GM12878 (cell line): ENCODE data around the gene TSC22D4. TPM values are rescaled to one million over a fixed set of nuclear protein-coding genes. Genes with fewer than 3 reads are reported as not detected.

Experiments used
- ATAC-seq: fragments of 200-7000 bp; cut with Tn5 transposase; 3 replicates; pipeline ENCODE4 v1.9.1; 2020; ENCODE audit warnings: mild to moderate bottlenecking, moderate library complexity
- BruUV-seq: library from RNA; stranded (reverse); fragments of 400-500 nt; replicated peaks from 2 replicates; lab custom pipeline; 2021; lab: Mats Ljungman, UMichigan
- CTCF ChIA-PET: fragments of 300-600 bp; sonication (Branson Sonifier 250); formaldehyde crosslinking; extraction: SDS; loops from one replicate; lab custom pipeline; 2021; ENCODE audit warnings: inconsistent platforms; lab: Yijun Ruan, JAX
- POLR2A ChIA-PET: fragments of 350-600 bp; formaldehyde crosslinking; extraction: SDS; loops from one replicate; lab custom pipeline; 2021; ENCODE audit warnings: inconsistent platforms; lab: Charles Lee
- RAD21 ChIA-PET: fragments of 300-600 bp; sonication (Branson Sonifier 250); formaldehyde crosslinking; loops from one replicate; lab custom pipeline; 2023; ENCODE audit warnings: antibody characterized with exemption; ENCODE audit not compliant: unreplicated experiment; lab: Charles Lee
- SMC1A ChIA-PET: fragments of 300-600 bp; sonication (Branson Sonifier 250); formaldehyde crosslinking; loops from one replicate; lab custom pipeline; 2023; ENCODE audit not compliant: unreplicated experiment, uncharacterized antibody; lab: Charles Lee
- DNase-seq: peaks from one replicate; pipeline ENCODE4 v3.0.0-alpha.2; 2011; ENCODE audit warnings: low read depth, low spot score
- FAIRE-seq: peaks from 3 replicates; lab custom pipeline; 2011; peaks lifted over from hg19 to GRCh38; lab: Jason Lieb, UNC
- H2AFZ ChIP-seq: 2 replicates; pipeline ENCODE4 v1.6.0; 2011; ENCODE audit warnings: low read depth, low read length, control low read depth; ENCODE audit not compliant: control insufficient read depth
- H3K27ac ChIP-seq: 2 replicates; pipeline ENCODE4 v1.5.1; 2011; ENCODE audit warnings: control low read depth; ENCODE audit not compliant: control insufficient read depth, insufficient read depth
- H3K27me3 ChIP-seq, 2 experiments: replicated peaks in 1 of 2; 2 replicates each; pipeline versions ENCODE4 v1.6.0 to v1.6.1; 2011; ENCODE audit warnings: low read length in 1 of 2; ENCODE audit not compliant: control insufficient read depth in 2 of 2, insufficient read depth in 2 of 2
- H3K36me3 ChIP-seq, 2 experiments: 2 replicates each; pipeline ENCODE4 v1.5.1; 2011; ENCODE audit warnings: low read length in 1 of 2; ENCODE audit not compliant: control insufficient read depth in 2 of 2, insufficient read depth in 2 of 2
- H3K4me1 ChIP-seq: 2 replicates; pipeline ENCODE4 v1.6.1; 2011; ENCODE audit warnings: mild to moderate bottlenecking, low read length, moderate library complexity, mixed read lengths; ENCODE audit not compliant: control insufficient read depth, insufficient read depth
- H3K4me2 ChIP-seq: 2 replicates; pipeline ENCODE4 v1.6.0; 2011; ENCODE audit warnings: control low read depth; ENCODE audit not compliant: control insufficient read depth, insufficient read depth
- H3K4me3 ChIP-seq: fragments of 200-600 bp; sonication (generic); 2 replicates; pipeline ENCODE4 v1.5.1; 2016
- H3K79me2 ChIP-seq: 2 replicates; pipeline ENCODE4 v1.6.0; 2011; ENCODE audit warnings: low read length; ENCODE audit not compliant: control insufficient read depth, insufficient read depth
- H3K9ac ChIP-seq: 2 replicates; pipeline ENCODE4 v1.8.0; 2011; ENCODE audit warnings: low read length, control low read depth, mixed read lengths; ENCODE audit not compliant: control insufficient read depth, insufficient read depth
- H3K9me3 ChIP-seq: replicated peaks from 3 replicates; pipeline ENCODE4 v1.5.1; 2011; ENCODE audit warnings: mild to moderate bottlenecking, low read length; ENCODE audit not compliant: control insufficient read depth, insufficient read depth
- H4K20me1 ChIP-seq: 2 replicates; pipeline ENCODE4 v1.6.0; 2011; ENCODE audit not compliant: control insufficient read depth, insufficient read depth
- PBX3 ChIP-seq: IDR thresholded peaks from 2 replicates; pipeline ENCODE4 v1.6.1; 2011; ENCODE audit warnings: mild to moderate bottlenecking, low read depth, low read length, moderate library complexity; ENCODE audit not compliant: insufficient replicate concordance
- SMARCA5 ChIP-seq: fragments of 450-650 bp; IDR thresholded peaks from 2 replicates; pipeline ENCODE4 v1.6.1; 2017; ENCODE audit warnings: mild to moderate bottlenecking
- TCF7 ChIP-seq: IDR thresholded peaks from 2 replicates; pipeline ENCODE4 v1.6.1; 2014; ENCODE audit warnings: antibody characterized with exemption, borderline replicate concordance
- YBX1 ChIP-seq: fragments of 450-650 bp; IDR thresholded peaks from 2 replicates; pipeline ENCODE4 v1.6.1; 2016; ENCODE audit warnings: antibody characterized with exemption
- ZBTB4 ChIP-seq: fragments of 450-650 bp; formaldehyde crosslinking; IDR thresholded peaks from 2 replicates; pipeline ENCODE4 v1.4.0; 2022; ENCODE audit warnings: mild to moderate bottlenecking, moderate library complexity
- ZNF207 ChIP-seq: fragments of 450-650 bp; IDR thresholded peaks from 2 replicates; pipeline ENCODE4 v1.6.1; 2014; ENCODE audit warnings: antibody characterized with exemption, mild to moderate bottlenecking, borderline replicate concordance
- WGBS: methylation state at CpG from one replicate; pipeline ENCODE4 v1.1.6; 2016; ENCODE audit warnings: low lambda C conversion rate; ENCODE audit not compliant: insufficient replicate concordance, insufficient coverage; ENCODE audit errors: missing lambda C conversion rate; 5-methylcytosine and 5-hydroxymethylcytosine counted together
- in situ Hi-C: fragments of 300-500 bp; cut with MboI; formaldehyde crosslinking; loops from 9 replicates; pipeline ENCODE4 v1.14.3; 2018; ENCODE audit warnings: mixed read lengths
- intact Hi-C: fragments of 100-400 bp; cut with micrococcal nuclease; formaldehyde crosslinking; loops from one replicate; pipeline ENCODE4 v1.14.2; 2022; ENCODE audit not compliant: unreplicated experiment
- polyA plus RNA-seq, 11 experiments: library from polyadenylated mRNA; depleted of rRNA in 4 of 11; unstranded in 6 of 11; stranded (reverse) in 5 of 11; fragments of >200 nt; fragmentation: Nextera tagmentation in 4 of 11; fragmentation: Illumina TruSeq in 1 of 11; extraction: Ambion mirVana in 4 of 11; extraction: Trizol in 1 of 11; gene quantifications; 1 replicate in 1 of 11; 2 replicates in 10 of 11; pipeline versions ENCODE4 v1.2.1 to v1.2.3, GENCODE V29; 2011 to 2016; ENCODE audit warnings: inconsistent platforms in 2 of 11, missing spikeins in 2 of 11, low read depth in 1 of 11
- total RNA-seq, 4 experiments: library from RNA; depleted of rRNA in 3 of 4; stranded (reverse); fragments of >200 nt in 3 of 4; fragmentation: Illumina TruSeq in 1 of 4; extraction: Trizol in 1 of 4; gene quantifications; 2 replicates each; pipeline versions ENCODE4 v1.2.1 to v1.2.3, GENCODE V29; 2013 to 2021
- TF ChIP-seq, protein P1 (sequence below): IDR thresholded peaks from 2 replicates; pipeline ENCODE4 v1.6.1; 2011; ENCODE audit warnings: low read depth, low read length, improper control_type of control experiment, borderline replicate concordance
- TF ChIP-seq, protein P2 (sequence below): IDR thresholded peaks from 2 replicates; pipeline ENCODE4 v1.6.1; 2012; ENCODE audit warnings: low read length, inconsistent platforms
- TF ChIP-seq, protein P3 (sequence below): IDR thresholded peaks from 2 replicates; pipeline ENCODE4 v1.6.1; 2012; ENCODE audit warnings: low read depth, low read length, improper control_type of control experiment

The TSC22D4 gene
- total and polyA plus RNA-seq, 10 of the 15 experiments (the other 5 are each of a cell fraction or from before 2014, with no cell fraction given): 0.50 to 65.7 (median 24.4) TPM

DNA sequence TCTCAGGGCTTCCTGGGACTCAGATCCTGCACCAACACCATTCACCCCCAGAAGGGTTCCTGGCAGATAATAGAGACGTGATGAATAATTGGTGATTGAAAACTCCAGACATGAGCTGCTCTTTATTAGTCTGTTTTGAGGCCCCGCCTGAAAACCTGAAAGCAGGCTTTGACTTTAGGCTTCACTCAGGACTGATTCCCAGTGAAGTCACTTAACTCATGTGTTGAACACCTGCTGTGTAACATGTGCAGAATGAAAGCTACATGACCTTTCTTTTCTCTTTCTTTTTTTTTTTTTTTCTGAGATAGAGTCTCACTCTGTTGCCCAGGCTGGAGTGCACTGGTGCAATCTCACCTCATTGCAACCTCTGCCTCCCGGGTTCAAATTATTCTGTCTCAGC, 23.8 kb downstream of the TSC22D4 start:
- TF ChIP-seq, protein P1, sequence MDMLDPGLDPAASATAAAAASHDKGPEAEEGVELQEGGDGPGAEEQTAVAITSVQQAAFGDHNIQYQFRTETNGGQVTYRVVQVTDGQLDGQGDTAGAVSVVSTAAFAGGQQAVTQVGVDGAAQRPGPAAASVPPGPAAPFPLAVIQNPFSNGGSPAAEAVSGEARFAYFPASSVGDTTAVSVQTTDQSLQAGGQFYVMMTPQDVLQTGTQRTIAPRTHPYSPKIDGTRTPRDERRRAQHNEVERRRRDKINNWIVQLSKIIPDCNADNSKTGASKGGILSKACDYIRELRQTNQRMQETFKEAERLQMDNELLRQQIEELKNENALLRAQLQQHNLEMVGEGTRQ: no peak
- TF ChIP-seq YBX1: no peak
- TF ChIP-seq ZBTB4 (CRISPR knock-in tag): no peak
- TF ChIP-seq, protein P2, sequence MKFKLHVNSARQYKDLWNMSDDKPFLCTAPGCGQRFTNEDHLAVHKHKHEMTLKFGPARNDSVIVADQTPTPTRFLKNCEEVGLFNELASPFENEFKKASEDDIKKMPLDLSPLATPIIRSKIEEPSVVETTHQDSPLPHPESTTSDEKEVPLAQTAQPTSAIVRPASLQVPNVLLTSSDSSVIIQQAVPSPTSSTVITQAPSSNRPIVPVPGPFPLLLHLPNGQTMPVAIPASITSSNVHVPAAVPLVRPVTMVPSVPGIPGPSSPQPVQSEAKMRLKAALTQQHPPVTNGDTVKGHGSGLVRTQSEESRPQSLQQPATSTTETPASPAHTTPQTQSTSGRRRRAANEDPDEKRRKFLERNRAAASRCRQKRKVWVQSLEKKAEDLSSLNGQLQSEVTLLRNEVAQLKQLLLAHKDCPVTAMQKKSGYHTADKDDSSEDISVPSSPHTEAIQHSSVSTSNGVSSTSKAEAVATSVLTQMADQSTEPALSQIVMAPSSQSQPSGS: no peak
- TF ChIP-seq SMARCA5: no peak
- TF ChIP-seq, protein P3, sequence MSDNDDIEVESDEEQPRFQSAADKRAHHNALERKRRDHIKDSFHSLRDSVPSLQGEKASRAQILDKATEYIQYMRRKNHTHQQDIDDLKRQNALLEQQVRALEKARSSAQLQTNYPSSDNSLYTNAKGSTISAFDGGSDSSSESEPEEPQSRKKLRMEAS: no peak
- TF ChIP-seq TCF7: no peak
- TF ChIP-seq ZNF207: no peak
- TF ChIP-seq PBX3: no peak
- Histone ChIP-seq H3K9me3 (no peaks in the 10 kb centered on the region), H4K20me1 (no peaks in the 10 kb centered on the region), H3K79me2 (no peaks in the 10 kb centered on the region), H3K4me2 (no peak overlapping the region), H3K9ac (no peak overlapping the region), H3K36me3 (no peaks in the 10 kb centered on the region), H2AFZ (no peak overlapping the region), H3K27ac (no peak overlapping the region), H3K4me1 (peaks cover 1% of the 10 kb centered on the region; the same call in 1 of the 2 replicates), H3K27me3 (no peaks in the 10 kb centered on the region), H3K4me3 (no peak overlapping the region)
- 49% methylated on average over 3 of the region's 3 CpGs for WGBS
- FAIRE-seq (no peak), ATAC-seq (no peak), DNase-seq (no peak)
- in situ Hi-C loops (loop anchor here (25.0 kb wide), 1 partner anchor 232 kb away; the partner anchor contains the start of gene GIGYF1), intact Hi-C loops (no loop called here)
- no TSS peak for BruUV-seq
- ChIA-PET CTCF (interaction anchor here (0.7 to 2.7 kb wide), 6 partner anchors 11 to 109 kb away, joined by 3 to 13 read pairs (median 4); no protein-coding TSS in a partner anchor), RAD21 (interaction anchor here (0.9 to 1.7 kb wide), 9 partner anchors 11 to 134 kb away, joined by 3 to 9 read pairs (median 4); no protein-coding TSS in a partner anchor), POLR2A (interaction anchor here (0.6 to 1.8 kb wide), 7 partner anchors 11 to 605 kb away, joined by 3 to 6 read pairs (median 6); no protein-coding TSS in a partner anchor), SMC1A (interaction anchor here (0.6 to 1.6 kb wide), 12 partner anchors 10 to 321 kb away, joined by 3 to 7 read pairs (median 3); partner anchors contain the start of genes TSC22D4 and ZCWPW1)
